GM10266 (cell line): ENCODE measurements around the gene KCNK6.
"Not testable (repeated sequence)": the region's sequence is repeated elsewhere in the genome, so short reads cannot be mapped to it uniquely, and the experiment has no call there.

ENCODE experiments used
- DNase-seq: peaks from one replicate; pipeline ENCODE4 v3.0.0; 2012; ENCODE audit errors: extremely low spot score
- CTCF ChIP-seq: IDR thresholded peaks from 2 replicates; pipeline ENCODE4 v1.5.1; 2012; ENCODE audit warnings: mild to moderate bottlenecking, low read depth; ENCODE audit not compliant: control insufficient read depth, insufficient read depth; ENCODE audit errors: missing control alignments

The KCNK6 gene

GRCh38 chr19:38361633-38362075 lies 42.0 kb downstream of the KCNK6 start:
- DNase-seq, result peak; percentile 83
- TF ChIP-seq CTCF, result no peak

GRCh38 chr19:38362076-38362945 lies 42.7 kb downstream of the KCNK6 start:
- no peak for TF ChIP-seq CTCF
- DNase-seq, result peak; percentile 80

GRCh38 chr19:38362946-38363688 lies 43.5 kb downstream of the KCNK6 start:
- DNase-seq, result not testable (repeated sequence)

- no peak for DNase-seq
- no peak for TF ChIP-seq CTCF
Observed at GRCh38 chr19:38367041-38367440, 47.4 kb downstream of the KCNK6 start.

- no peak for DNase-seq
- no peak for TF ChIP-seq CTCF
Observed at GRCh38 chr19:38369584-38369983, 49.9 kb downstream of the KCNK6 start.

- DNase-seq, result no peak
Observed at GRCh38 chr19:38370299-38370698, 50.7 kb downstream of the KCNK6 start.

GRCh38 chr19:38371081-38371480 lies 51.4 kb downstream of the KCNK6 start:
- DNase-seq, result no peak
- TF ChIP-seq CTCF, result no peak

More at GRCh38 chr19:38370299-38370698, 50.7 kb downstream of the KCNK6 start:
- no peak for TF ChIP-seq CTCF
